Mesenchymal stem cell (in vitro differentiated cells and primary cell): ENCODE results near the gene GOSR2.

Source experiments
- DNase-seq: peaks from one replicate; pipeline ENCODE4 v3.0.0-alpha.2; 2013
- H2AFZ ChIP-seq: one replicate; pipeline ENCODE4 v1.6.1; 2013; ENCODE audit warnings: low read depth, mild to moderate bottlenecking, control low read depth, inconsistent platforms, low read length, moderate library complexity
- H2AK5ac ChIP-seq: 2 replicates; pipeline ENCODE4 v1.6.1; 2013; ENCODE audit warnings: low read length, moderate library complexity, mild to moderate bottlenecking, inconsistent platforms; ENCODE audit not compliant: severe bottlenecking
- H2BK120ac ChIP-seq: one replicate; pipeline ENCODE4 v1.6.1; 2013; ENCODE audit warnings: low read depth, mild to moderate bottlenecking, inconsistent platforms, low read length, moderate library complexity
- H2BK12ac ChIP-seq, 2 experiments: one replicate each; pipeline ENCODE4 v1.6.1; 2013; ENCODE audit warnings: inconsistent platforms in 2 of 2, low read length in 2 of 2, mild to moderate bottlenecking in 2 of 2, moderate library complexity in 2 of 2, control low read depth in 1 of 2
- H2BK15ac ChIP-seq: one replicate; pipeline ENCODE4 v1.6.1; 2013; ENCODE audit warnings: mild to moderate bottlenecking, low read depth, inconsistent platforms; ENCODE audit not compliant: poor library complexity, severe bottlenecking
- H2BK5ac ChIP-seq: 2 replicates; pipeline ENCODE4 v1.6.1; 2013; ENCODE audit warnings: low read depth, mild to moderate bottlenecking, low read length, control low read depth, inconsistent platforms; ENCODE audit not compliant: poor library complexity, severe bottlenecking
- H3K14ac ChIP-seq, 2 experiments: one replicate each; pipeline ENCODE4 v1.6.1; 2013; ENCODE audit warnings: inconsistent platforms in 2 of 2, low read length in 2 of 2, control low read depth in 1 of 2, mild to moderate bottlenecking in 1 of 2, moderate library complexity in 1 of 2
- H3K18ac ChIP-seq, 2 experiments: one replicate each; pipeline ENCODE4 v1.6.1; 2013; ENCODE audit warnings: inconsistent platforms in 2 of 2, low read length in 2 of 2, control low read depth in 1 of 2, low read depth in 1 of 2, mild to moderate bottlenecking in 1 of 2
- H3K23ac ChIP-seq, 2 experiments: one replicate each; pipeline ENCODE4 v1.6.1; 2013; ENCODE audit warnings: inconsistent platforms in 2 of 2, low read length in 2 of 2, mild to moderate bottlenecking in 2 of 2, moderate library complexity in 2 of 2, control low read depth in 1 of 2
- H3K27ac ChIP-seq: 2 replicates; pipeline ENCODE4 v1.5.1; 2013; ENCODE audit warnings: mild to moderate bottlenecking, moderate library complexity, low read length, control low read depth, inconsistent platforms; ENCODE audit not compliant: poor library complexity, severe bottlenecking
- H3K27me3 ChIP-seq, 2 experiments: 2 replicates each; pipeline versions ENCODE4 v1.6.1 to v1.7.0; 2013; ENCODE audit warnings: low read length in 2 of 2, mild to moderate bottlenecking in 2 of 2, moderate library complexity in 2 of 2, control low read depth in 1 of 2, inconsistent platforms in 1 of 2; ENCODE audit not compliant: control insufficient read depth in 1 of 2, insufficient read depth in 1 of 2
- H3K36me3 ChIP-seq, 2 experiments: 2 replicates each; pipeline versions ENCODE4 v1.6.1 to v1.7.0; 2013; ENCODE audit warnings: low read length in 2 of 2, control low read depth in 1 of 2, inconsistent platforms in 1 of 2, low read depth in 1 of 2, mild to moderate bottlenecking in 1 of 2; ENCODE audit not compliant: insufficient read depth in 2 of 2, control insufficient read depth in 1 of 2
- H3K4ac ChIP-seq, 2 experiments: one replicate each; pipeline ENCODE4 v1.6.1; 2013; ENCODE audit warnings: inconsistent platforms in 2 of 2, low read length in 2 of 2, mild to moderate bottlenecking in 2 of 2, moderate library complexity in 2 of 2, control low read depth in 1 of 2, low read depth in 1 of 2
- H3K4me1 ChIP-seq: 2 replicates; pipeline ENCODE4 v1.6.1; 2013; ENCODE audit warnings: low read depth, low read length, control low read depth; ENCODE audit not compliant: control insufficient read depth, insufficient read depth
- H3K4me2 ChIP-seq: 2 replicates; pipeline ENCODE4 v1.6.1; 2013; ENCODE audit warnings: low read length, mild to moderate bottlenecking, inconsistent platforms; ENCODE audit not compliant: poor library complexity, severe bottlenecking
- H3K4me3 ChIP-seq, 2 experiments: 2 replicates each; pipeline versions ENCODE4 v1.5.1 to v1.7.0; 2013; ENCODE audit warnings: low read length in 2 of 2, mild to moderate bottlenecking in 2 of 2, control low read depth in 1 of 2, low read depth in 1 of 2; ENCODE audit not compliant: insufficient read depth in 1 of 2
- H3K79me1 ChIP-seq: replicated peaks from 2 replicates; pipeline ENCODE4 v1.6.1; 2013; ENCODE audit warnings: mild to moderate bottlenecking, control low read depth, low read length, inconsistent platforms; ENCODE audit not compliant: poor library complexity, severe bottlenecking
- H3K9ac ChIP-seq: 2 replicates; pipeline ENCODE4 v1.7.0; 2013; ENCODE audit warnings: mild to moderate bottlenecking, low read length, moderate library complexity
- H3K9me3 ChIP-seq: 2 replicates; pipeline ENCODE4 v1.7.0; 2013; ENCODE audit warnings: mild to moderate bottlenecking, low read length; ENCODE audit not compliant: control insufficient read depth
- H4K8ac ChIP-seq: one replicate; pipeline ENCODE4 v1.6.1; 2013; ENCODE audit warnings: inconsistent platforms, mild to moderate bottlenecking, low read length, moderate library complexity
- H4K91ac ChIP-seq: one replicate; pipeline ENCODE4 v1.6.1; 2013; ENCODE audit warnings: mild to moderate bottlenecking, low read length, inconsistent platforms
- WGBS: methylation state at CpG from one replicate; pipeline ENCODE4 v1.1.7; 2013; ENCODE audit warnings: mixed read lengths; 5-methylcytosine and 5-hydroxymethylcytosine counted together

The GOSR2 gene

DNA sequence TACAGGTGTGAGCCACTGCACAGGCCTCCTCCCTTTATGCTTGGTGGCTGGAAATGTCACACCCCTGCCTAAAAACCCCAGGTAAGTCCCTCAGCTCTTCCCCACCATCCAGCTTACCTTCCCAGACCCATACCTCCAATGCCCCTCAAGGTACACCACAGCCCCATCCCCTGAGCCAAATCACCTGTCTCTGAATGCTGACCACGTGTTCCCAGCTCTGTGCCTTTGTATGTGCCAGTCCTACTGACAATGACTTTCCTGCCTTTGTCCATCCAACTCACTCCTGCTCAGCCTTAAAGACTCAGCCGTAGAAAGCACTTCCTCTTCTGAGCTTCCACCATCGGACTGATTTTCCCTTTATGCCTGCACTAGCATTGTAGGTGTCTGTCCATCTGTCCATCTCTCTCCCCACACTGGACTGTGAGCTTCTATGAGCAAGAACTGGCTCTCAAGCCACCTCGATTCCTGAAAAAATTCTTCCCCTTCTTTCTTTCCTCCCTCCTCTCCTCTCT, 30.7 kb upstream of the GOSR2 start:
- H3K27ac ChIP-seq = no peak overlapping the region
- 71% methylated on average over 3 of the region's 4 CpGs for WGBS
- no peak overlapping the region for H3K18ac ChIP-seq
- H3K4me1 ChIP-seq = peaks cover 21% of the 10 kb centered on the region
- no peak overlapping the region for H2BK15ac ChIP-seq
- no peak overlapping the region for H2BK120ac ChIP-seq
- no peak overlapping the region for H3K4me2 ChIP-seq
- H3K4me3 ChIP-seq = no peak overlapping the region
- H2BK5ac ChIP-seq = no peak overlapping the region
- no peaks in the 10 kb centered on the region for H3K9me3 ChIP-seq
- peaks cover 72 to 89% of the 10 kb centered on the region in 2 experiments for H3K27me3 ChIP-seq
- H3K23ac ChIP-seq = no peak overlapping the region
- no peak overlapping the region for H3K9ac ChIP-seq
- H2AFZ ChIP-seq = no peak overlapping the region
- no peaks in the 10 kb centered on the region for H3K36me3 ChIP-seq
- DNase-seq = no peak
- H4K8ac ChIP-seq = no peak overlapping the region
- no peaks in the 10 kb centered on the region for H3K79me1 ChIP-seq
- no peak overlapping the region for H3K4ac ChIP-seq
- no peak overlapping the region for H4K91ac ChIP-seq
- no peak overlapping the region for H3K14ac ChIP-seq
- H2AK5ac ChIP-seq = no peak overlapping the region
- no peak overlapping the region for H2BK12ac ChIP-seq

DNA sequence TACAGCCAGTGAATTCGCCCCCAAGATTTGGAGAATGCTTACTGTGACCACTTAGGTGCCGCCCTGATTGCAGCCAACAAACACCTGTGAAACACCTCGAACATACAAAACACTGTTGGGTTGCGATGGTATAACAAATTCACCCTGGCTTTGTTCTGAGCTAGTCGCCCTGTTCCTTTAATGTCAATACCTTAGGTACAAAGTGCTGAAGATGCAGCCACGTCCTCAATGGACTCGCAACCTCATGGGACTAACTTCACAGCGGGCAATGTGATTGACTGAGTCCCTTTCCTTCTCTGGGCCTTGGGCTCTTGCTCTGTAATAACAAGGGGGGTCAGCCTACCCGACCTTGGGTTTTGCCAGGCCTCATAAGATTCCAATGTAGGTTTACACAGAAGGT, 28.9 kb upstream of the GOSR2 start:
- H3K23ac ChIP-seq = no peak overlapping the region
- DNase-seq = no peak
- no peak overlapping the region for H3K9ac ChIP-seq
- no peak overlapping the region for H3K4ac ChIP-seq
- no peak overlapping the region for H3K4me3 ChIP-seq
- H3K4me1 ChIP-seq = peaks cover 21% of the 10 kb centered on the region
- no peak overlapping the region for H2BK12ac ChIP-seq
- H4K91ac ChIP-seq = no peak overlapping the region
- no peak overlapping the region for H3K27ac ChIP-seq
- H2AFZ ChIP-seq = no peak overlapping the region
- H3K9me3 ChIP-seq = peaks cover 9% of the 10 kb centered on the region
- H3K18ac ChIP-seq = no peak overlapping the region
- peak overlapping the region; percentile 27 for H3K4me2 ChIP-seq
- no peaks in the 10 kb centered on the region for H3K36me3 ChIP-seq
- H2BK120ac ChIP-seq = no peak overlapping the region
- H2BK15ac ChIP-seq = no peak overlapping the region
- peaks cover 55 to 74% of the 10 kb centered on the region in 2 experiments for H3K27me3 ChIP-seq
- no peak overlapping the region for H2BK5ac ChIP-seq
- no peak overlapping the region for H4K8ac ChIP-seq
- H2AK5ac ChIP-seq = no peak overlapping the region
- no peak overlapping the region for H3K14ac ChIP-seq
- 80% methylated on average over 9 of the region's 9 CpGs for WGBS
- no peaks in the 10 kb centered on the region for H3K79me1 ChIP-seq

DNA sequence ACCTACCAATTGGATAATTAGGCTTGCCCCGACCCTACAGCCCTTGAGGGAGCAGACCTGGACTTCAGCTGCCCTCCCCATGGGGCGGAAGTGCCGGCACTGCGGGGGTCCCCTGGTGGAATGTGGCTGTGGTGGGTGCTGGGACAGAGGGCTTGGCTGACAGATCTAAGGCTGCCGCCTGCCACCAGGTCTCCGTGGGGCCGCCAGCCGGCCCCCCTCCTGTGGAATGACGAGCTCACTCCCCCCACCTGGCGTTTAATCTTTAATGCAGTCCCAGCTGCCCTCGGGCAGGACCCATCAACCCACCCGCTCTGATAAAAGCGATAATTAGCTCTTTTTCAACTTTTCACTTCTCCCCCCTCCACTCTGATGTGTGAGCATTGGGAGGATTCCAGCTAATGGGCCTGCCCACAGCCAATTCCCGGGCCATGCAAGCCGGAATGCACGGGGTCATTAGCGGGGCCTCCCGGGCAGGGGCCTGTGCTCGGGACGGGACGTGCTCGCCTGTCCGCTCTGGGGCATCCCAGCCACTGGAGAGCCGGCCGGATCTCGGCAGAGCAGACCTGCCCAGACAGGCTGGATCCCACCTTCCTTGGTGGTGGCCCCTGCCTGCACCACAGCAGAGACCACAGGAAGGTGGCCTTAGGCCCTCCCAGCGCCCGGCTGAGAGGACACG, 28.3 kb upstream of the GOSR2 start:
- peaks cover 21% of the 10 kb centered on the region for H3K4me1 ChIP-seq
- H3K23ac ChIP-seq = no peak overlapping the region
- H2AK5ac ChIP-seq = no peak overlapping the region
- no peak overlapping the region for H3K18ac ChIP-seq
- no peak overlapping the region for H3K14ac ChIP-seq
- H3K9ac ChIP-seq = no peak overlapping the region
- no peak overlapping the region for H2BK120ac ChIP-seq
- H4K8ac ChIP-seq = no peak overlapping the region
- peak overlapping the region; percentile 27 for H3K4me2 ChIP-seq
- no peaks in the 10 kb centered on the region for H3K36me3 ChIP-seq
- H3K27me3 ChIP-seq = peaks cover 49 to 73% of the 10 kb centered on the region in 2 experiments
- H2BK12ac ChIP-seq = no peak overlapping the region
- no peak overlapping the region for H4K91ac ChIP-seq
- no peak overlapping the region for H3K27ac ChIP-seq
- no peak overlapping the region for H3K4me3 ChIP-seq
- no peak overlapping the region for H2BK5ac ChIP-seq
- H2BK15ac ChIP-seq = peak overlapping the region; percentile 56
- H3K9me3 ChIP-seq = peaks cover 9% of the 10 kb centered on the region
- no peak for DNase-seq
- 40% methylated on average over 29 of the region's 29 CpGs for WGBS
- no peak overlapping the region for H3K4ac ChIP-seq
- H2AFZ ChIP-seq = no peak overlapping the region
- H3K79me1 ChIP-seq = no peaks in the 10 kb centered on the region

DNA sequence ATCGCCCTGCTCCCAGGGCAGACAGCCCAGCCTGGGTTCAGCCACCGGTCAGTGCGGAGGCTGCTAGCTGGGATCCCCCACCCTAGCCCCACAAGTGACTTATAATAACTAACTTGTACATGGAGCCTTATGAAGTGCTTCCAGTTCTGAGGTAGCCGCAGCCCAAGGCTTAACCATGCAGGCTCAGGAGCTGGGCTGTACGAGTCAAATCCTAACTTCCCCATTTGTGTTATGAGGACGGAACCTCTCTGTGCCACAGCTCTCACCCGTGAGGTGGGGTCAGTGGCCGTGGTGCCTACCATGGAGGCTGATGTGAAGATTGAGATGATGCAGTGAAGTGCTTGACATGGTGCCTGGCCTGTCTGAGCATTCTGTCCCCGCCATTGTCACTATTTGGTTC, 27.8 kb upstream of the GOSR2 start:
- H3K4me3 ChIP-seq = no peak overlapping the region
- H3K9me3 ChIP-seq = peaks cover 9% of the 10 kb centered on the region
- 96% methylated on average over 8 of the region's 9 CpGs for WGBS

More for the DNA sequence above, 27.8 kb upstream of the GOSR2 start:
- Histone ChIP-seq H3K27me3 (peaks cover 43 to 68% of the 10 kb centered on the region in 2 experiments), H2BK120ac (no peak overlapping the region), H3K23ac (no peak overlapping the region), H3K36me3 (no peaks in the 10 kb centered on the region), H4K91ac (no peak overlapping the region), H3K4ac (no peak overlapping the region), H4K8ac (no peak overlapping the region), H2AK5ac (no peak overlapping the region), H2BK15ac (no peak overlapping the region), H3K9ac (no peak overlapping the region), H3K18ac (peak overlapping the region in 1 of 2 experiments; percentile 35), H3K4me2 (no peak overlapping the region), H3K79me1 (no peaks in the 10 kb centered on the region), H3K27ac (no peak overlapping the region), H2BK5ac (no peak overlapping the region), H3K4me1 (peaks cover 18% of the 10 kb centered on the region), H3K14ac (no peak overlapping the region), H2BK12ac (no peak overlapping the region), H2AFZ (no peak overlapping the region)
- no peak for DNase-seq
